ENCODE data around the gene ODAD3.
"Not testable (repeated sequence)": the region's sequence is repeated elsewhere in the genome, so short reads cannot be mapped to it uniquely, and the experiment has no call there.

Gene ODAD3

DNA sequence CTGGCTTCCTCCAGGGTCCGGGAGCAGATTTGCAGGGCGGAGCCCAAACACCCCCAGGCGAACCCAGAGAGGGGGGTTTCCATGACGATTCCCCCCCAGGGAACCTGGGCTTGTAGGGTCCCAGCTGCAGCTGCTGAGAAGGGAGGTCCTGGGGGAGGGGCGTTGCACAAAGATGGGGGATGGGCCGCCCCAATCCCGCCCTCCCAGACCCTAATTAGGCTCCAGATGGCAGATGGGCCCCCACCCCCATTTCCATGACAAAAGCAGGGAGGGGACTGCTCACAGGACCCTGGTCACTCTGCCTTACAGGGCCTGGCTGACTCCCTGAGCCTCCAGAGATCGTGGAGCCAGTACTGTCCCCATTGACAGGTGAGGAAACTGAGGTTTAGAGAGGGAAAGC lies 30.7 kb upstream of the ODAD3 start:
- no peak for TF ChIP-seq CTCF (IDR thresholded peaks at IDR 0.05; ENCODE audit: insufficient read depth, missing control alignments)
- FAIRE-seq: no peak
- no peak for DNase-seq (ENCODE audit: insufficient read length, low spot score)

GRCh38 chr19:11464333-11465265 lies 29.7 kb upstream of the ODAD3 start:
- no peak for TF ChIP-seq CTCF (IDR thresholded peaks at IDR 0.05; ENCODE audit: insufficient read depth, missing control alignments)
- DNase-seq (ENCODE audit: insufficient read length, low spot score) (no peak), FAIRE-seq (no peak)

- no peak for FAIRE-seq
- TF ChIP-seq CTCF (IDR thresholded peaks at IDR 0.05; ENCODE audit: insufficient read depth, missing control alignments): no peak
- DNase-seq (ENCODE audit: insufficient read length, low spot score): no peak
Observed at GRCh38 chr19:11463391-11463790, 28.5 kb upstream of the ODAD3 start.

GRCh38 chr19:11461453-11461852 lies 26.5 kb upstream of the ODAD3 start:
- DNase-seq (ENCODE audit: insufficient read length, low spot score): no peak
- FAIRE-seq: no peak
- no peak for TF ChIP-seq CTCF (IDR thresholded peaks at IDR 0.05; ENCODE audit: insufficient read depth, missing control alignments)

GRCh38 chr19:11460207-11460606 lies 25.3 kb upstream of the ODAD3 start:
- FAIRE-seq (no peak), DNase-seq (ENCODE audit: insufficient read length, low spot score) (no peak)
- TF ChIP-seq CTCF (IDR thresholded peaks at IDR 0.05; ENCODE audit: insufficient read depth, missing control alignments): peak; percentile 27

DNA sequence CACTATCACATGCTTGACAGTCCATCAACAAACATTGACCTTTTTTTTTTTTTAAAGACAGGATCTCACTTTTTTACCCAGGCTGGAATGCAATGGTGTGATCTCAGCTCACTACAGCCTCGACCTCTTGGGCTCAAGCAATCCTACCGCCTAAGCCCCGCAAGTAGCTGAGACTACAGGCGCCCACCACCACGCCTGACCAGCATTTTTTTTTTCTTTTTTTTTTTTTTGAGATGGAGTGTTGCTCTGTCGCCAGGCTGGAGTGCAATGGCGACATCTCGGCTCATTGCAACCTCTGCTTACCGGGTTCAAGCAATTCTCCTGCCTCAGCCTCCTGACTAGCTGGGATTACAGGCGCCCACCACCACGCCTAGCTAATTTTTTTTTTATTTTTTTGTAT lies 24.0 kb upstream of the ODAD3 start:
- FAIRE-seq; DNase-seq (ENCODE audit: insufficient read length, low spot score): not testable (repeated sequence)

GRCh38 chr19:11458236-11458900 lies 23.4 kb upstream of the ODAD3 start:
- DNase-seq (ENCODE audit: insufficient read length, low spot score): no peak
- no peak for TF ChIP-seq CTCF (IDR thresholded peaks at IDR 0.05; ENCODE audit: insufficient read depth, missing control alignments)
- no peak for FAIRE-seq
